ENCODE measurements around the gene PKMYT1. TPM values are rescaled to one million over a fixed set of nuclear protein-coding genes. Genes with fewer than 3 reads are reported as not detected.

Gene PKMYT1
- polyA plus RNA-seq, 1 experiment, result 1.2 TPM

GRCh38 chr16:2969545-2970521 lies 10.4 kb downstream of the PKMYT1 start:
- ChIA-PET CTCF (interaction anchor here (0.6 to 1.2 kb wide), 4 partner anchors 8 to 28 kb away, joined by 3 to 8 read pairs (median 3); no protein-coding TSS in a partner anchor), POLR2A (interaction anchor here (0.8 to 1.7 kb wide), 3 partner anchors 10 to 64 kb away, joined by 3 to 10 read pairs (median 7); partner anchors contain the start of gene PKMYT1)
- Histone ChIP-seq H3K27ac (ENCODE audit: low read depth, low read length) (no peak overlapping the region), H3K9me3 (ENCODE audit: control insufficient read depth, insufficient read depth, low read length) (peaks cover 4% of the 10 kb centered on the region; the same call in 1 of the 2 replicates), H3K4me3 (ENCODE audit: low read depth, low read length) (peak overlapping the region; percentile 64), H3K27me3 (ENCODE audit: control insufficient read depth, insufficient read depth, low read length) (peaks cover 11% of the 10 kb centered on the region)
- peak; percentile 7 for DNase-seq (ENCODE audit: low read depth, low spot score)
- TF ChIP-seq CTCF (IDR thresholded peaks at IDR 0.05; ENCODE audit: low read depth, low read length), result peak; percentile 48

GRCh38 chr16:2968738-2969544 lies 11.3 kb downstream of the PKMYT1 start, which contains the start of gene PAQR4:
Gene PAQR4 (plus strand): TSS chr16:2969348. CDS start chr16:2969675, 327 bp downstream.
- DNase-seq (ENCODE audit: low read depth, low spot score), result peak; percentile 38
- no peak within 1 kb of the TSS for H3K27ac ChIP-seq (ENCODE audit: low read depth, low read length)
- TF ChIP-seq CTCF (IDR thresholded peaks at IDR 0.05; ENCODE audit: low read depth, low read length), result no peak
- POLR2A ChIA-PET, result interaction anchor here (1.7 kb wide), 1 partner anchor 11 kb away, joined by 10 read pairs; the partner anchor contains the start of gene PKMYT1
- H3K27me3 ChIP-seq (ENCODE audit: control insufficient read depth, insufficient read depth, low read length), result peaks cover 20% of the 10 kb centered on the region
- H3K4me3 ChIP-seq (ENCODE audit: low read depth, low read length), result peak within 1 kb of the TSS; percentile 64
- CTCF ChIA-PET, result interaction anchor here (0.6 to 1.2 kb wide), 3 partner anchors 9 to 27 kb away, joined by 3 to 8 read pairs (median 3); no protein-coding TSS in a partner anchor
- peaks cover 4% of the 10 kb centered on the region; the same call in 1 of the 2 replicates for H3K9me3 ChIP-seq (ENCODE audit: control insufficient read depth, insufficient read depth, low read length)

GRCh38 chr16:2968368-2968737 lies 11.9 kb downstream of the PKMYT1 start:
- ChIA-PET POLR2A (no interaction called here), CTCF (interaction anchor here (0.6 to 0.8 kb wide), 2 partner anchors 10 to 42 kb away, joined by 3 to 5 read pairs; no protein-coding TSS in a partner anchor)
- Histone ChIP-seq H3K9me3 (ENCODE audit: control insufficient read depth, insufficient read depth, low read length) (peaks cover 4% of the 10 kb centered on the region; the same call in 1 of the 2 replicates), H3K4me3 (ENCODE audit: low read depth, low read length) (no peak overlapping the region; the same call in 1 of the 2 replicates), H3K27ac (ENCODE audit: low read depth, low read length) (no peak overlapping the region), H3K27me3 (ENCODE audit: control insufficient read depth, insufficient read depth, low read length) (peaks cover 25% of the 10 kb centered on the region)
- DNase-seq (ENCODE audit: low read depth, low spot score), result no peak
- no peak for TF ChIP-seq CTCF (IDR thresholded peaks at IDR 0.05; ENCODE audit: low read depth, low read length)

- ChIA-PET CTCF (interaction anchor here (0.6 to 0.8 kb wide), 2 partner anchors 11 to 41 kb away, joined by 3 to 5 read pairs; no protein-coding TSS in a partner anchor), POLR2A (no interaction called here)
- H3K4me3 ChIP-seq (ENCODE audit: low read depth, low read length), result no peak overlapping the region
- TF ChIP-seq CTCF (IDR thresholded peaks at IDR 0.05; ENCODE audit: low read depth, low read length), result no peak
- DNase-seq (ENCODE audit: low read depth, low spot score), result no peak
- no peak overlapping the region for H3K27ac ChIP-seq (ENCODE audit: low read depth, low read length)
- peaks cover 4% of the 10 kb centered on the region; the same call in 1 of the 2 replicates for H3K9me3 ChIP-seq (ENCODE audit: control insufficient read depth, insufficient read depth, low read length)
- peaks cover 28% of the 10 kb centered on the region for H3K27me3 ChIP-seq (ENCODE audit: control insufficient read depth, insufficient read depth, low read length)
These were observed 12.5 kb downstream of the PKMYT1 start for GRCh38 chr16:2967721-2968161.

Data from AG04450 (cell line).